GM18873 (cell line): ENCODE measurements around the gene ANXA7.
"Not testable (repeated sequence)": the region's sequence is repeated elsewhere in the genome, so short reads cannot be mapped to it uniquely, and the experiment has no call there.

Experiments used
- ATAC-seq: cut with Tn5 transposase; IDR thresholded peaks from one replicate; pipeline ENCODE4 v1.9.1; 2021; ENCODE audit warnings: mild to moderate bottlenecking, moderate library complexity, moderate number of reproducible peaks; ENCODE audit not compliant: unreplicated experiment, low FRiP score

Gene ANXA7

GRCh38 chr10:73408978-73409521 lies 4.8 kb downstream of the ANXA7 start:
- no peak for ATAC-seq

- no peak for ATAC-seq
These were observed 5.8 kb downstream of the ANXA7 start for GRCh38 chr10:73408061-73408460.

- ATAC-seq = no peak
These were observed 6.4 kb downstream of the ANXA7 start for GRCh38 chr10:73407495-73407894.

- ATAC-seq = no peak
These were observed 7.0 kb downstream of the ANXA7 start for GRCh38 chr10:73406846-73407245.

- ATAC-seq = no peak
These were observed 8.3 kb downstream of the ANXA7 start for GRCh38 chr10:73405556-73405955.

GRCh38 chr10:73404690-73405089 lies 9.2 kb downstream of the ANXA7 start:
- no peak for ATAC-seq

GRCh38 chr10:73401636-73402035 lies 12.2 kb downstream of the ANXA7 start:
- no peak for ATAC-seq

- no peak for ATAC-seq
These were observed 14.8 kb downstream of the ANXA7 start for GRCh38 chr10:73399063-73399462.

- no peak for ATAC-seq
These were observed 15.8 kb downstream of the ANXA7 start for GRCh38 chr10:73398024-73398423.

- not testable (repeated sequence) for ATAC-seq
These were observed 19.5 kb downstream of the ANXA7 start for GRCh38 chr10:73394325-73394724.

GRCh38 chr10:73388228-73388627 lies 25.6 kb downstream of the ANXA7 start:
- ATAC-seq = no peak

- ATAC-seq = no peak
These were observed 27.3 kb downstream of the ANXA7 start for GRCh38 chr10:73386583-73386982.

GRCh38 chr10:73379064-73379748 lies 34.7 kb downstream of the ANXA7 start:
- ATAC-seq = no peak

- ATAC-seq = no peak
These were observed 37.2 kb downstream of the ANXA7 start for GRCh38 chr10:73376679-73377078.

GRCh38 chr10:73368238-73368637 lies 45.6 kb downstream of the ANXA7 start:
- no peak for ATAC-seq

GRCh38 chr10:73366381-73367298 lies 47.2 kb downstream of the ANXA7 start:
- no peak for ATAC-seq

GRCh38 chr10:73364964-73365363 lies 48.9 kb downstream of the ANXA7 start:
- ATAC-seq = no peak

- ATAC-seq = no peak
These were observed 54.4 kb downstream of the ANXA7 start for GRCh38 chr10:73359492-73359891.

- peak; percentile 85 for ATAC-seq
These were observed 55.3 kb downstream of the ANXA7 start, which contains the start of gene CFAP70 for GRCh38 chr10:73358331-73359279. CFAP70 (minus strand) TSS chr10:73358864; CDS start chr10:73354796, 4,068 bp downstream.

GRCh38 chr10:73357821-73358220 lies 56.0 kb downstream of the ANXA7 start:
- no peak for ATAC-seq
